ENCODE measurements around the gene BIRC3.

- no peak for TF ChIP-seq EZH2 (IDR thresholded peaks at IDR 0.05; ENCODE audit: low read depth)
- no peak for TF ChIP-seq CTCF (conservative IDR thresholded peaks at IDR 0.05)
Measured at GRCh38 chr11:102319544-102319943, 2.3 kb downstream of the BIRC3 start.
